GM21367 (cell line): Measurements from ENCODE around the gene CDO1.

Experiments
- ATAC-seq: cut with Tn5 transposase; IDR thresholded peaks from one replicate; pipeline ENCODE4 v1.9.1; 2021; ENCODE audit not compliant: unreplicated experiment

The CDO1 gene

GRCh38 chr5:115816226-115817081, at the start of gene CDO1:
Gene CDO1 (minus strand): TSS chr5:115816659. CDS start chr5:115816397, 262 bp downstream.
- ATAC-seq, result no peak

- ATAC-seq, result no peak
Measured at GRCh38 chr5:115859378-115859777, 42.9 kb upstream of the CDO1 start.

- ATAC-seq, result no peak
Measured at GRCh38 chr5:115858396-115858795, 41.9 kb upstream of the CDO1 start.

- ATAC-seq, result no peak
Measured at GRCh38 chr5:115857626-115858349, 41.3 kb upstream of the CDO1 start.

- no peak for ATAC-seq
Measured at GRCh38 chr5:115857057-115857479, 40.6 kb upstream of the CDO1 start.

- no peak for ATAC-seq
Measured at GRCh38 chr5:115855959-115856358, 39.5 kb upstream of the CDO1 start.

- ATAC-seq, result no peak
Measured at GRCh38 chr5:115854139-115854538, 37.7 kb upstream of the CDO1 start.

GRCh38 chr5:115850744-115851416, 34.4 kb upstream of the CDO1 start:
- no peak for ATAC-seq

- no peak for ATAC-seq
Measured at GRCh38 chr5:115849258-115849798, 32.9 kb upstream of the CDO1 start.

GRCh38 chr5:115847290-115847689, 30.8 kb upstream of the CDO1 start:
- no peak for ATAC-seq

- no peak for ATAC-seq
Measured at GRCh38 chr5:115844321-115844817, 27.9 kb upstream of the CDO1 start.

- ATAC-seq, result no peak
Measured at GRCh38 chr5:115843444-115844130, 27.1 kb upstream of the CDO1 start.

- no peak for ATAC-seq
Measured at GRCh38 chr5:115842952-115843351, 26.5 kb upstream of the CDO1 start.

- peak; percentile 18 for ATAC-seq
Measured at GRCh38 chr5:115842089-115842935, 25.9 kb upstream of the CDO1 start.

- peak; percentile 80 for ATAC-seq
Measured at GRCh38 chr5:115841382-115842088, 25.1 kb upstream of the CDO1 start, which contains the start of the genes AP3S1 and ATG12. Gene AP3S1 (plus strand): TSS chr5:115841935. CDS start chr5:115842038, 103 bp downstream. Gene ATG12 (minus strand): TSS chr5:115841565. CDS start chr5:115841552, 13 bp downstream.

- ATAC-seq, result no peak
Measured at GRCh38 chr5:115840873-115841272, 24.4 kb upstream of the CDO1 start.

- no peak for ATAC-seq
Measured at GRCh38 chr5:115838885-115839518, 22.5 kb upstream of the CDO1 start.

- no peak for ATAC-seq
Measured at GRCh38 chr5:115835481-115835880, 19.0 kb upstream of the CDO1 start.
